Endothelial cell (in vitro differentiated cells): ENCODE data around the gene EPHA1. TPM values are rescaled to one million over a fixed set of nuclear protein-coding genes. Genes with fewer than 3 reads are reported as not detected.
"Not testable (repeated sequence)": the region's sequence is repeated elsewhere in the genome, so short reads cannot be mapped to it uniquely, and the experiment has no call there.

Experiments
- DNase-seq: peaks from one replicate; pipeline ENCODE4 v3.0.0; 2021; ENCODE audit warnings: low spot score
- H3K27ac Mint-ChIP-seq: one replicate; pipeline ENCODE4 v1.8.0; 2021; ENCODE audit warnings: mixed read lengths, inconsistent platforms; ENCODE audit not compliant: unreplicated experiment
- H3K27me3 Mint-ChIP-seq: one replicate; pipeline ENCODE4 v1.8.0; 2021; ENCODE audit warnings: mild to moderate bottlenecking, moderate library complexity, mixed read lengths, inconsistent platforms; ENCODE audit not compliant: unreplicated experiment
- H3K36me3 Mint-ChIP-seq: one replicate; pipeline ENCODE4 v1.8.0; 2021; ENCODE audit warnings: mild to moderate bottlenecking, low read depth, mixed read lengths, inconsistent platforms; ENCODE audit not compliant: unreplicated experiment
- H3K4me1 Mint-ChIP-seq: one replicate; pipeline ENCODE4 v1.8.0; 2021; ENCODE audit warnings: mild to moderate bottlenecking, mixed read lengths, inconsistent platforms; ENCODE audit not compliant: unreplicated experiment
- H3K4me3 Mint-ChIP-seq: one replicate; pipeline ENCODE4 v1.8.0; 2021; ENCODE audit warnings: mild to moderate bottlenecking, mixed read lengths, inconsistent platforms; ENCODE audit not compliant: unreplicated experiment
- H3K9me3 Mint-ChIP-seq: one replicate; pipeline ENCODE4 v1.8.0; 2021; ENCODE audit warnings: mixed read lengths, inconsistent platforms; ENCODE audit not compliant: unreplicated experiment
- total RNA-seq: library from RNA; stranded (reverse); fragmentation: NEBNext Ultra II Directional; extraction: Animal tissue kit (Norgen Biotek cat#: 25700); gene quantifications from one replicate; pipeline ENCODE4 v1.2.1, GENCODE V29; 2021; ENCODE audit not compliant: unreplicated experiment
- TF ChIP-seq, protein P1 (sequence below): fragments of 200-600 bp; sonication (generic); IDR thresholded peaks from one replicate; pipeline ENCODE4 v1.5.0; 2021; ENCODE audit warnings: antibody characterized with exemption; ENCODE audit not compliant: unreplicated experiment

Gene EPHA1
- total RNA-seq, 1 donor from 2014 or later = 7.1 TPM

DNA sequence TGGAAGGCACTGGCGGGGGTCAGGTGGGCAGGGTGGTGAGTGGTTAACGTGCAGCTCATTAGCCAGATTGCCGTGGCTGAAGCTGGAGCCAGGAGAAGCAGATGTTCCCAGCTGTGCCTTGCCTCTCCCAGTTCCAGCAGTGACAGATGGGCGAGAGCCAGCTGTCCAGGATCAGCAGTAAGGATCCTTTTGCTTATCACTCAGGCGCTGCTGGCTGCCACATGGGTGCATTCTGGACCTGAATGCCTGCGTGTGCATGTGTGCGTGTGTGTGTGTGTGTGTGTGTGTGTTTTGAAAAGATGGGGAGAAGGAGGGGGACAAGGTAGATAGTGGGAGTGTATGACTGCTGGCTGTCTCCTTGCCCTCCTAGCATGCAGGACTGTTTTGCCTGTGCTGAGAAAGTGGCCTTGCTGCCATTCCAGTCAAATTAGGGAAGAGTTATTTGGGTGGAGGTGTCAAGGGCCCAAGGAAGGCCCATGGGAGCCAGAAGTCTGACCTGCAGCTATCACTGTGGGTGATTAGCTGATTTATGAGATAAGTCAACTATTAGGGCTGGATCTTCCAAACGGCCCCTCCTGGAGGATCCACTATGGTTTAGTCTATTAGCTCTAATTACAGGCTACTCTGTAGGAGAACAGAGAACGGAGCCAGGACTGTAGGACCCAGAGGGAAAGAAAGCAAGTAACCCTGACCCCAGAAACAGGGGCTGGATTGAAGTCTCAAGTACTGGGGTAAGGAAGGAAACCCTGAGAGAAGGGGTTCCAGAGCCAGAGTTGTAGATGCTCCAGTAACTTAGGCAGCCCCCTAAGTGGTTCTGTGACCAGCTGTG lies 3.3 kb downstream of the EPHA1 start:
- peaks cover 8% of the 10 kb centered on the region for H3K36me3 Mint-ChIP-seq
- peaks cover 3% of the 10 kb centered on the region for H3K27me3 Mint-ChIP-seq
- TF ChIP-seq, protein P1, sequence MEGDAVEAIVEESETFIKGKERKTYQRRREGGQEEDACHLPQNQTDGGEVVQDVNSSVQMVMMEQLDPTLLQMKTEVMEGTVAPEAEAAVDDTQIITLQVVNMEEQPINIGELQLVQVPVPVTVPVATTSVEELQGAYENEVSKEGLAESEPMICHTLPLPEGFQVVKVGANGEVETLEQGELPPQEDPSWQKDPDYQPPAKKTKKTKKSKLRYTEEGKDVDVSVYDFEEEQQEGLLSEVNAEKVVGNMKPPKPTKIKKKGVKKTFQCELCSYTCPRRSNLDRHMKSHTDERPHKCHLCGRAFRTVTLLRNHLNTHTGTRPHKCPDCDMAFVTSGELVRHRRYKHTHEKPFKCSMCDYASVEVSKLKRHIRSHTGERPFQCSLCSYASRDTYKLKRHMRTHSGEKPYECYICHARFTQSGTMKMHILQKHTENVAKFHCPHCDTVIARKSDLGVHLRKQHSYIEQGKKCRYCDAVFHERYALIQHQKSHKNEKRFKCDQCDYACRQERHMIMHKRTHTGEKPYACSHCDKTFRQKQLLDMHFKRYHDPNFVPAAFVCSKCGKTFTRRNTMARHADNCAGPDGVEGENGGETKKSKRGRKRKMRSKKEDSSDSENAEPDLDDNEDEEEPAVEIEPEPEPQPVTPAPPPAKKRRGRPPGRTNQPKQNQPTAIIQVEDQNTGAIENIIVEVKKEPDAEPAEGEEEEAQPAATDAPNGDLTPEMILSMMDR = no peak
- H3K9me3 Mint-ChIP-seq = no peaks in the 10 kb centered on the region
- H3K4me1 Mint-ChIP-seq = peaks cover 28% of the 10 kb centered on the region
- no peak overlapping the region for H3K27ac Mint-ChIP-seq
- no peak overlapping the region for H3K4me3 Mint-ChIP-seq
- no peak for DNase-seq

DNA sequence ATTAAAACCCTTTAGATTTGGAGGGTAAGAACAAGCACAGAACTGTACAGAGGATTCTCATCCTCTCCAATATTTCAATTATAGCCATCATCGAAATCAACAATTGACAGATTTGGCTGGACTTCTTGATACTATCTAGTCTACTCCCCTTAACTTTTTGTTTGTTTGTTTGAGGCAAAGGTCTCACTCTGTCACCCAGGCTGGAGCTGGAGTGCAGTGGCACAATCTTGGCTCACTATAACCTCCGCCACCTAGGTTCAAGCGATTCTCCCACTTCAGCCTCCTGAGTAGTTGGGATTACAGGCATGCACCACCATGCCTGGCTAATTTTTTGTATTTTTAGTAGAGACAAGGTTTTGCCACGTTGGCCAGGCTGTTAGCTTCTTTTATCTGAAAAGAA lies 6.4 kb downstream of the EPHA1 start:
- H3K36me3 Mint-ChIP-seq, DNase-seq, H3K27ac Mint-ChIP-seq, H3K9me3 Mint-ChIP-seq, H3K27me3 Mint-ChIP-seq, H3K4me1 Mint-ChIP-seq, H3K4me3 Mint-ChIP-seq: not testable (repeated sequence)

DNA sequence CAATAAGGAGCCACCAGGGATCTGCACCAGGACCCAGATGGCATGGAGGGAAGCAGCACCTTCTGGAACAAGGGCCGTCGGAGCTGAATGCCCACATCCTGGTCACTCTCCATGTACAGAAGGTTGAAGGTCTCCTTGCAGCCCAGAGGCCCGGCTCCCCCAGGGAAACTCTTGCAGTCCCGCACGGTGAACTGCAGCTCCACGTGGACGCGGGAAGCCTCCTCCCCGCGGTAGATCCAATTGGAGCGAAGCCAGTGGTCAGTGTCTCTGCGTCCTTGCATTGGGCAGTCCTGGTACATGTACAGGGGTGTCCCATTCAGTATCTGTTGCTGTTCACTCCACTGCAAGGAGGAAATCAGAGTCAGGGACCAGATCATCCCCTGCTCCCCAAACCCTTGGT lies 7.4 kb downstream of the EPHA1 start:
- no peak for DNase-seq
- TF ChIP-seq, protein P1 = no peak
- Mint-ChIP-seq H3K36me3 (peaks cover 8% of the 10 kb centered on the region), H3K9me3 (no peaks in the 10 kb centered on the region), H3K4me1 (peaks cover 4% of the 10 kb centered on the region), H3K27ac (no peak overlapping the region), H3K27me3 (peaks cover 5% of the 10 kb centered on the region), H3K4me3 (no peak overlapping the region)

DNA sequence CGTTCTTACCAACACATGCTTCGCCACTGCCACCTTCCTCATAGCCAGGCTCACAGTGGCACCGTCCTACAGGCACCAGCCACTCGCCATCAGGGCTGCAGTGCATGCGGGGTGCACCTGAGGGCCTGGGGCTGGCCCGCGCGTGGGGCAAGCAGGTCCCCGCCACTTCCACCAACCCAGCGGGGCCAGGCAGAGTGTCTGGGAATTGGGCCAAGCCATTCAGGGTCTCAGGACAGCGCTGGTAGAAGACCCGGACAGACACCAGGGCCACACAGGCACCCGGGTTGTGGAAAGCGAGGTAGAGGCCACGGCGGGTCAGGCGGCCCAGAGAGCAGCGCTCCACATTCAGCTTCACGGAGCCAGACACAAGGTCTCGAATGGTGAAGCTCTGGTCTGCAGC lies 9.0 kb downstream of the EPHA1 start:
- Mint-ChIP-seq H3K36me3 (peaks cover 8% of the 10 kb centered on the region), H3K4me3 (no peak overlapping the region)

DNA sequence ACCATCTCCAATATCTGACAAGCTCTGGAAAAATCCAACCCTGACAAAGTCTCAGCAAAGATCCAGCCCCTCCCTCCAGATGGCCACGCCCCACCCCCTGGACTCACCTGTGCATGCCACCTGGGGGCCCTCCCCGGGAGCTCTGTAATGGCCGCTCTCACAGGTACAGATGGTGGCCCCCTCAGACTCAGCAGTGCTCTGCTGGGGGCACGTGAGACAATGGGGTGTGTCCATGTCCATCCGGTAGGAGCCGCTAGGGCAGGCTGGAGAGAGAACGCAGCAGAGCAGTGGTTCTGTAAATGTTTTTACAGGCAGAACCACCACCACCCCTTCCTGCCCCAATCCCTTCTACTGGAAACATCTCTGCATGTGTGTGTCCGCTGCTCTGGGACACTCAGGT lies 9.5 kb downstream of the EPHA1 start:
- Mint-ChIP-seq H3K4me3 (no peak overlapping the region), H3K27me3 (peaks cover 8% of the 10 kb centered on the region), H3K4me1 (peaks cover 8% of the 10 kb centered on the region), H3K27ac (no peak overlapping the region), H3K9me3 (no peaks in the 10 kb centered on the region), H3K36me3 (peaks cover 8% of the 10 kb centered on the region)
- TF ChIP-seq, protein P1 = no peak
- DNase-seq = no peak

More for the DNA sequence above, 9.0 kb downstream of the EPHA1 start:
- Mint-ChIP-seq H3K27me3 (peaks cover 6% of the 10 kb centered on the region), H3K4me1 (peaks cover 8% of the 10 kb centered on the region), H3K27ac (no peak overlapping the region), H3K9me3 (no peaks in the 10 kb centered on the region)
- TF ChIP-seq, protein P1 = no peak
- no peak for DNase-seq
